Stimulated activated CD4-positive, alpha-beta T cell treated with anti-CD3 and anti-CD28 coated beads, Interleukin-1b, Interleukin-23, amount 100 ng/mL, for 4 hours (primary cell): ENCODE measurements around the gene COQ9.
"Not testable (repeated sequence)": the region's sequence is repeated elsewhere in the genome, so short reads cannot be mapped to it uniquely, and the experiment has no call there.

Experiments
- DNase-seq, 2 donors: peaks; one replicate each; pipeline ENCODE4 v3.0.0-alpha.2; 2020; ENCODE audit warnings: low read depth in 2 of 2

The COQ9 gene

GRCh38 chr16:57447186-57447962 is at the start of gene COQ9, which contains the start of gene CIAPIN1:
Gene COQ9 (plus strand): TSS chr16:57447479. CDS start chr16:57447506, 27 bp downstream.
Gene CIAPIN1 (minus strand): TSS chr16:57447385. CDS start chr16:57440928, 6,457 bp downstream.
- peak; percentile 87 to 90 for DNase-seq

- DNase-seq: not testable (repeated sequence)
These were observed 49.8 kb upstream of the COQ9 start for GRCh38 chr16:57397493-57397892.

GRCh38 chr16:57401943-57402640 is 45.2 kb upstream of the COQ9 start:
- no peak for DNase-seq

- DNase-seq: no peak
These were observed 43.1 kb upstream of the COQ9 start, which contains the start of gene CCL17 for GRCh38 chr16:57403965-57404817. Gene CCL17 (plus strand): TSS chr16:57404767. CDS start chr16:57413933, 9,166 bp downstream.

GRCh38 chr16:57405097-57405496 is 42.2 kb upstream of the COQ9 start:
- DNase-seq: no peak

GRCh38 chr16:57406881-57407280 is 40.4 kb upstream of the COQ9 start:
- DNase-seq: no peak

- no peak for DNase-seq
These were observed 39.5 kb upstream of the COQ9 start for GRCh38 chr16:57407521-57408353.

GRCh38 chr16:57409065-57409464 is 38.2 kb upstream of the COQ9 start:
- no peak for DNase-seq

GRCh38 chr16:57409870-57410587 is 37.2 kb upstream of the COQ9 start:
- no peak for DNase-seq

- no peak for DNase-seq
These were observed 35.8 kb upstream of the COQ9 start for GRCh38 chr16:57411362-57411976.

- no peak for DNase-seq
These were observed 34.7 kb upstream of the COQ9 start for GRCh38 chr16:57412584-57412983.

- no peak for DNase-seq
These were observed 34.0 kb upstream of the COQ9 start for GRCh38 chr16:57413301-57413730.

GRCh38 chr16:57413733-57414132 is 33.5 kb upstream of the COQ9 start:
- DNase-seq: no peak

- no peak for DNase-seq
These were observed 31.2 kb upstream of the COQ9 start for GRCh38 chr16:57416084-57416483.

- no peak for DNase-seq
These were observed 27.8 kb upstream of the COQ9 start for GRCh38 chr16:57419506-57419905.

- DNase-seq: no peak
These were observed 25.0 kb upstream of the COQ9 start for GRCh38 chr16:57422026-57422944.

GRCh38 chr16:57423152-57423551 is 24.1 kb upstream of the COQ9 start:
- no peak for DNase-seq

GRCh38 chr16:57424583-57424982 is 22.7 kb upstream of the COQ9 start:
- no peak for DNase-seq

GRCh38 chr16:57426356-57426755 is 20.9 kb upstream of the COQ9 start:
- no peak for DNase-seq
